Mucosa of stomach (tissue), 1 donor: ENCODE measurements around the gene CFAP54.

Experiments used
- H3K27me3 ChIP-seq: one replicate; pipeline ENCODE4 v1.7.0; 2013; ENCODE audit warnings: mild to moderate bottlenecking, low read length; ENCODE audit not compliant: control insufficient read depth, insufficient read depth
- H3K36me3 ChIP-seq: one replicate; pipeline ENCODE4 v1.7.0; 2013; ENCODE audit warnings: low read length; ENCODE audit not compliant: control insufficient read depth, insufficient read depth
- H3K4me1 ChIP-seq: one replicate; pipeline ENCODE4 v1.7.0; 2013; ENCODE audit warnings: mild to moderate bottlenecking, low read length; ENCODE audit not compliant: control insufficient read depth, insufficient read depth
- H3K4me3 ChIP-seq: one replicate; pipeline ENCODE4 v1.7.0; 2013; ENCODE audit warnings: low read length
- H3K9ac ChIP-seq: one replicate; pipeline ENCODE4 v1.7.0; 2013; ENCODE audit warnings: mild to moderate bottlenecking, low read length, moderate library complexity
- H3K9me3 ChIP-seq: one replicate; pipeline ENCODE4 v1.7.0; 2013; ENCODE audit warnings: mild to moderate bottlenecking, low read length, moderate library complexity; ENCODE audit not compliant: control insufficient read depth
- donor health status: Pancreatic carcinoma.

CFAP54 gene

GRCh38 chr12:96502949-96503532 lies 13.7 kb downstream of the CFAP54 start:
- Histone ChIP-seq H3K9me3 (no peaks in the 10 kb centered on the region), H3K27me3 (no peaks in the 10 kb centered on the region), H3K4me3 (no peak overlapping the region), H3K36me3 (no peaks in the 10 kb centered on the region), H3K9ac (no peak overlapping the region), H3K4me1 (peaks cover 10% of the 10 kb centered on the region)

- H3K36me3 ChIP-seq = no peaks in the 10 kb centered on the region
- H3K27me3 ChIP-seq = no peaks in the 10 kb centered on the region
- no peak overlapping the region for H3K4me3 ChIP-seq
Measured at GRCh38 chr12:96503976-96504375, 14.6 kb downstream of the CFAP54 start.

DNA sequence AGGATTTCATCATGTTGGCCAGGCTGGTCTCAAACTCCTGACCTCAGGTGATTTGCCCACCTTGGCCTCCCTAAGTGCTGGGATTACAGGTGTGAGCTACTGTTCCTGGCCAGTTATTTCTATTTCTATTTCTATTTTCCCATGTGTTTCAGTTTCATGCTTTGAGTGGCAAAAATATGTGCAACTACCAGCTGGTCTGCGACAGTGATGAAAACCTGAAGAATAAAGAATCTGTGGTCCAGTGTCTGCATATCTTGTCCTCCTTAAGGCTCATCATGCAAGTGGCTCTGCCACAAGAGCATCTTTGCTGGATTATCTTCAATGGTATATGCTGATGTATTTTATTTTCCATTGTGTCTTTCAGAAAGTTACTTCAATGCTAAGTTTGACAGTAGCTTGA lies 17.4 kb downstream of the CFAP54 start:
- Histone ChIP-seq H3K36me3 (no peaks in the 10 kb centered on the region), H3K4me3 (no peak overlapping the region), H3K9me3 (no peaks in the 10 kb centered on the region), H3K27me3 (no peaks in the 10 kb centered on the region), H3K4me1 (peaks cover 1% of the 10 kb centered on the region), H3K9ac (no peak overlapping the region)

More at GRCh38 chr12:96503976-96504375, 14.6 kb downstream of the CFAP54 start:
- H3K9ac ChIP-seq = no peak overlapping the region
- H3K4me1 ChIP-seq = peaks cover 10% of the 10 kb centered on the region
- no peaks in the 10 kb centered on the region for H3K9me3 ChIP-seq

GRCh38 chr12:96510306-96510764 lies 21.0 kb downstream of the CFAP54 start:
- H3K9me3 ChIP-seq = no peaks in the 10 kb centered on the region
- no peak overlapping the region for H3K4me3 ChIP-seq
- H3K9ac ChIP-seq = no peak overlapping the region
- no peaks in the 10 kb centered on the region for H3K36me3 ChIP-seq
- no peaks in the 10 kb centered on the region for H3K27me3 ChIP-seq
- H3K4me1 ChIP-seq = no peaks in the 10 kb centered on the region

DNA sequence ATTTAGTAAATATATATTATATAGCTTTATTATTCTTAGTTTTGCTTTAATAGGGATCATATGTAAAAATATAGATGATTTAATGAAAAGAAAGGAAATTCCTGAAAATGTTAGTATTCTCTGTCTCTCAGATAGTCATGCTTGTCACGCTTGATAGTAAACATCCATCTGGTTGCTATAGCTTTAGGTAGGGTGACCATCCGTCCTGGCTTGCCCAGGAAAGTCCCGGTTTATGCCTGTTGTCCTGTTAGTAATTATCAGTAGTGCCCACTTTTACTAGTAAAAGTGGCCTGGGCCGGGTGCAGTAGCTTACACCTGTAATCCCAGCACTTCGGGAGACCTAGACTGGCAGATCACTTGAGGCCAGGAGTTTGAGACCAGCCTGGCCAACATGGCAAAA lies 23.8 kb downstream of the CFAP54 start:
- no peaks in the 10 kb centered on the region for H3K4me1 ChIP-seq
- H3K4me3 ChIP-seq = no peak overlapping the region
- H3K36me3 ChIP-seq = no peaks in the 10 kb centered on the region
- H3K9ac ChIP-seq = no peak overlapping the region
- no peaks in the 10 kb centered on the region for H3K9me3 ChIP-seq
- no peaks in the 10 kb centered on the region for H3K27me3 ChIP-seq

GRCh38 chr12:96513681-96514080 lies 24.3 kb downstream of the CFAP54 start:
- Histone ChIP-seq H3K4me1 (no peaks in the 10 kb centered on the region), H3K4me3 (no peak overlapping the region), H3K36me3 (no peaks in the 10 kb centered on the region), H3K9me3 (no peaks in the 10 kb centered on the region), H3K27me3 (no peaks in the 10 kb centered on the region), H3K9ac (no peak overlapping the region)

DNA sequence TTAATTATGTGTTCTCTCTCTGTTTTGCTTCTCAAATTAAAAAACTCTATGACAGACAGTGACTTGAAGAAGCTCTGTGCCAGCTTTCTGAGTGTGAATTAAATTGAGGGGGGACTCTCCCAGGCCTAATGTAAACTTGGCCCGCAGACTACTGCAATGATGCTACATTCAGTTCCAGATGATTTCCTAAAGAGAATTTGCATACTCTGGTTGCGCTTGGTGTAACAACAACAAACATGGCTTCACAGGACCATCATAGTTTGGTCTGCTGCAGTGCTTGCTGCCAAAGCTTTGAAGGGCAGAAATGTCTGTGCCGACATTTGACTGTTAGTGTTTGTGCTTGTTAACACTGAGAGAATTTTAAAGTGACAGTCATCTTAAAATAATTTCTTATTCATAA lies 25.0 kb downstream of the CFAP54 start:
- no peaks in the 10 kb centered on the region for H3K36me3 ChIP-seq
- H3K4me1 ChIP-seq = no peaks in the 10 kb centered on the region
- no peak overlapping the region for H3K4me3 ChIP-seq
- no peaks in the 10 kb centered on the region for H3K27me3 ChIP-seq
- no peak overlapping the region for H3K9ac ChIP-seq
- no peaks in the 10 kb centered on the region for H3K9me3 ChIP-seq

DNA sequence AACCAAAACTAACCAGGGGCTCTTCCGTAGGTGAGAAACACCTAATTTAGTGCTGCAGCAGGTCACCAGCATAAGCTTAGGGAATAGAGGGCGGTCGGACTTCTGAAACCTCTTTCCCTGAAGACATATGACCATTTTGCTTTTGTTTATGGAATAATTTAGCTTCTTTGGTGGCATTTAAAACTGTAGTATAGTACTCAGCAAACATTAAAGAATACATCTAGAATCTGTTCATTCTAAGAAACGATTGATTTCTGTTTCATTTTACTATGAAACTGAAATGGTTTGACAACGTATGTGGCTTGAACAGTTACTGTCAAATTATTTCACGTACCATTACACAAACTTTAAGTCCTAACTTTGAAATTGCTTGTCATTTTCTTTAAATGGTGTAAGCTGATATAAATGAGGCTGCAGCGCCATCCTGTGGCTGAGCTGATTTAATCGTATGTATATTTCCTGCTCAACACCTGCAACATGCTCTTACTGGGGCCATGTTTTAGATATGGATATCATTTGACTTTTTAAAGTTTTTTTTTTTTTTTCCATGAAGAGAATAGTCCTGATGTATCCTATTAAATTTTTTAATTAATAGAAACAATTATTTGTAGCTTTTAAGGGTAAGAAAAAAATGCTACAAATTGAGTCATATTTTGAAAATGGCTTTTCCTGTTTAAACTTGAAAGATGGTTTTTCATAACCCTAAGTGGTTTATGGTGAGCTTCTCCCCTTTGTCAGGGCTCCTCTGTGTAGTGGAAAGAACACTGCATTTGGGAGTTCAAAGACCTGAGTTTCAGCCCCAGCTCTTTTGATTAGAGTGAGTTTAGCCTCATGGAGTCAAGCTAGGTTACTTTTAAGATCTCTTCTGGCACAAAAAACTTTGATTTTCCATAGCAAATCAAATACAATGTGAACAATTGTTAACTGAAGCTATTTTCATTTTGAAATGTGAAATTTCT lies 27.4 kb downstream of the CFAP54 start:
- Histone ChIP-seq H3K36me3 (no peaks in the 10 kb centered on the region), H3K9me3 (no peaks in the 10 kb centered on the region), H3K4me3 (no peak overlapping the region), H3K9ac (no peak overlapping the region), H3K27me3 (no peaks in the 10 kb centered on the region), H3K4me1 (no peaks in the 10 kb centered on the region)

DNA sequence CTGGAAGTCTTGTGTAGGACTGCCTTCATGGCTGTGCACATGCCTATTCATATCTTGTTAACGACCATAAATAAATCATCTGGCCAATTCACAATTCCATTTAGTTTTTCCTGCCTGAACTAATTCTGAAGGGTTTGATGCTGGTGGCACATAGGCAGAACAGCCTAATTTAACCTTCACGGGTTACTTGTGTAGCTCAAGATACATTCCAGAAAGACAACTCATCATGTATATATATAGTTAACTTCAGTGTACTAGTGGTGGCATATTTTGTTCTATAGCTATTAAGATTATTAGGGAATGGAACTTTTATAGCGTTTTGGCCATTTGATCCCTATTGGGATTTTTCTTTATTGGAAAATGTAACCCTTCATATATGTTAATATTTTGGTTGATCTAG lies 31.4 kb downstream of the CFAP54 start:
- no peak overlapping the region for H3K9ac ChIP-seq

DNA sequence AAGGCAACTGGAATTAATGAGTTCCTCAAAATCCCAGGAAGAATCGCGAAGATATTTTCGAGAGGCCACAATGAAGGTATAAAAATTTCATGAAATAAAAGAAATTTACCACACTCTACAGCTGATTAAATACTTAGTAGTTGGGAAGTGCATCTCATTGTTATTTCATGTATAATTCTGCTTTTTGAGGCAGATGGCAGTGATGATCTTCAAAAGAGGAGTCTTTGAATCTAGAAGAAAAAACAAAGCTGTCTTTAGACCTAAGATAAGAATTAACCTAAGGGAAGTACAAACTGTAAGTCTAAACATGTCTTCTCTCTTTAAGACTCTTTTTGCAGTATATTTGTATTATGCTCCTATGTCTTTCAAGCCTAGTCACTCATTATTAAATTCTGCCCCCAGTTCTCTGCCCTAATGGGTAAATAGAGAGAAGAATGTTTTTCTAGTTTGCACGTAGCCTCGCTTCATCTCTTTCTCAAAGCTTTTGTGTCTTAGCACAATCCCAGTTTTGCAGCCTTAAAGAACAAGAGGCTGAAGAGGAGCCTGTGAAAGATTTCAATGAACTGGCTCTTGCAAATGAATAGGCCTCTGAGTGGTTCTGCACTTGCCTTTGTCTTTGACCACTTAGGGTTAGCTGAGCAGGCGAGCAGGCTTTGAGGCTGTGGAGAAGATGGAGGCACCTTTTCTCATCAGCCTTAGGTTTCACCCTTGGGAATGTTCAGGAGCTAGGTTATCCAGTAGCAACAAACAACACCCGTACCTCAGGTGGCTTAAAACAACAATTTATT lies 32.7 kb downstream of the CFAP54 start:
- no peaks in the 10 kb centered on the region for H3K9me3 ChIP-seq
- no peaks in the 10 kb centered on the region for H3K4me1 ChIP-seq
- H3K36me3 ChIP-seq = no peaks in the 10 kb centered on the region
- H3K4me3 ChIP-seq = no peak overlapping the region
- H3K27me3 ChIP-seq = no peaks in the 10 kb centered on the region
- no peak overlapping the region for H3K9ac ChIP-seq

More for the DNA sequence above, 31.4 kb downstream of the CFAP54 start:
- H3K4me1 ChIP-seq = no peaks in the 10 kb centered on the region
- H3K27me3 ChIP-seq = no peaks in the 10 kb centered on the region
- no peak overlapping the region for H3K4me3 ChIP-seq
- no peaks in the 10 kb centered on the region for H3K36me3 ChIP-seq
- H3K9me3 ChIP-seq = no peaks in the 10 kb centered on the region

DNA sequence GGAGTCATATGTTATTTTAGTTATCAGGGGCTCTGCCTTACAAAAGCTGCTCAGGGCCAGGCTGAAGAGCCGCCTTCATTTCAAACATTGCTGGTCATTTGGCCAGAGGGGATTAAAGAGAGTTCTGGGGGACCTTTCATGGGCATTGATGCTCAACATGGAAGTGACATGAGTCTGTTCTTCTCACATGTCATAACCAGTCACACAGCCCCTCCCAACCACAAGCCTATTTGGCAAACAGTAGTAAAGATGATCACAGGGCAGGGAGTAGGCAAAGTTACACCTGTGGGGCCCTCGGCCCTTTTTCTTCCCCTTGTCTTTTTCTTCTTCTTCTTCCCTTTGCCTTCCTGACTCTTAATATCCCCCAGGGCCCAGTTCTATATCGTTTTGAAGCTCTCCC lies 33.3 kb downstream of the CFAP54 start:
- Histone ChIP-seq H3K4me1 (no peaks in the 10 kb centered on the region), H3K4me3 (no peak overlapping the region), H3K36me3 (no peaks in the 10 kb centered on the region), H3K9me3 (no peaks in the 10 kb centered on the region), H3K27me3 (no peaks in the 10 kb centered on the region), H3K9ac (no peak overlapping the region)

GRCh38 chr12:96526110-96526509 lies 36.7 kb downstream of the CFAP54 start:
- Histone ChIP-seq H3K4me3 (no peak overlapping the region), H3K27me3 (no peaks in the 10 kb centered on the region), H3K9ac (no peak overlapping the region), H3K4me1 (no peaks in the 10 kb centered on the region), H3K9me3 (no peaks in the 10 kb centered on the region), H3K36me3 (no peaks in the 10 kb centered on the region)
